IPS-18c (cell line): Measurements from ENCODE around the gene FBXW11.

Experiments
- H3K4me3 ChIP-seq: 2 replicates; pipeline ENCODE4 v1.7.0; 2013; ENCODE audit warnings: low read depth, mild to moderate bottlenecking, low read length, moderate library complexity; ENCODE audit not compliant: insufficient read depth
- H3K9me3 ChIP-seq: one replicate; pipeline ENCODE4 v1.6.1; 2013; ENCODE audit warnings: mild to moderate bottlenecking, low read length, moderate library complexity; ENCODE audit not compliant: control insufficient read depth, insufficient read depth

The FBXW11 gene

GRCh38 chr5:171871711-171872110, 134.7 kb downstream of the FBXW11 start:
- no peaks in the 10 kb centered on the region for H3K9me3 ChIP-seq
- no peak overlapping the region for H3K4me3 ChIP-seq

DNA sequence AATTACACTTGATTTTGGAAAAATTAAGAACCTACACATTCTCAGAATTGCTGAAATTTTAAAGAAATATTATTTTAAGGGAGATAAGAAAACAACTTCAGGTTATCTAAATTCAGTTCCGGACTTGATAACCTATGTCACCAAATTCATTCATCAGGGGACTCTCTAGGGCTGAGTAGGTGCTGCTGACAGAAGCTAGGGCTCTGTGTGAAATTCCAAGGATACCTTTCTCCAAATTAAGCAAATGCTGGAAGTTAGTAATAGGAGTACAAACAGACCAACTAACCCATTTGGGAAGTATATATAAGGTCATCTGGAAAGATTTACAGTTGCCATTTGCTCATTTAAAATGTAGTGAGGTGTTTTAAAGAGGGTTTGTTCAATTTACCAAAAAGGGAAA, 136.5 kb downstream of the FBXW11 start:
- Histone ChIP-seq H3K4me3 (no peak overlapping the region), H3K9me3 (no peaks in the 10 kb centered on the region)

DNA sequence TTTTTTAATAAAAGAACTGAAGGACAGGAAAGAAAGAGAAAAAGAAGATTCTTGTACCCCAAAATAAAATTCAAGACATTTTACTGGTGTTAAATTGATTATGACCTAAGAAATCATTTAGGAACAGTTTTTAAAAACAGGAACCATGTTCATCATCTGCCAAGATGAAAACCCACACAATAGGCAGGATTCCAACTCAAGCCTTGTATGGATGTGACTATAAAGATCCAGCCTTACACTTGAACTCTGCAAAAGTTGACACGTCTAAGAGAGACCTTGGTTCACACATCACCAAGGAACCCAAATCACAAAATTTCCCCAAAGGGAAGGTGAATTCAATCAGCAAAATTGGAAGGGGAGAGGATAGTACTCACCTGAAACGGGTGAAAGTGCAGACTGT, 138.2 kb downstream of the FBXW11 start:
- H3K9me3 ChIP-seq, result no peaks in the 10 kb centered on the region
- H3K4me3 ChIP-seq, result no peak overlapping the region

DNA sequence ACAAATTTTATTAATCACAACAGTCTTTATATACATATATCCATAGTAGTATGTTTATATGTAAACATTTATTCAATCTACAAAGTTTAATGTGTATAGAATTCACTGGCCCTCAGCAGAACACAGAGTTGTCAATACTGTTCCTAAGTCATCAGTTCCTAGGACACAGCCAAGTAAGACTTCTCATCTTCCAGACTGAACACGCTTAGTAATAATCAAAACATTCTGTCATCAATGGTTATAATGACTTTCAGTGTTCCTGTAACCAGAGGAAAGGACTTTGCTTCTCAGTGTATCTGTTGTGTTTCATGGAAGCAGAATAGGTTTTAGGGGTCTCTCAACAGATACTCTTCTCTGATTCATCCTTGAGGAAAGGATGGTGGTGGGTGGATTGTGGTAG, 138.7 kb downstream of the FBXW11 start:
- Histone ChIP-seq H3K9me3 (no peaks in the 10 kb centered on the region), H3K4me3 (no peak overlapping the region)

GRCh38 chr5:171865471-171865870, 141.0 kb downstream of the FBXW11 start:
- Histone ChIP-seq H3K9me3 (no peaks in the 10 kb centered on the region), H3K4me3 (no peak overlapping the region)

GRCh38 chr5:171863935-171864334, 142.5 kb downstream of the FBXW11 start:
- no peak overlapping the region for H3K4me3 ChIP-seq

GRCh38 chr5:171862624-171863023, 143.8 kb downstream of the FBXW11 start:
- Histone ChIP-seq H3K9me3 (no peaks in the 10 kb centered on the region), H3K4me3 (no peak overlapping the region)

More at GRCh38 chr5:171863935-171864334, 142.5 kb downstream of the FBXW11 start:
- no peaks in the 10 kb centered on the region for H3K9me3 ChIP-seq

DNA sequence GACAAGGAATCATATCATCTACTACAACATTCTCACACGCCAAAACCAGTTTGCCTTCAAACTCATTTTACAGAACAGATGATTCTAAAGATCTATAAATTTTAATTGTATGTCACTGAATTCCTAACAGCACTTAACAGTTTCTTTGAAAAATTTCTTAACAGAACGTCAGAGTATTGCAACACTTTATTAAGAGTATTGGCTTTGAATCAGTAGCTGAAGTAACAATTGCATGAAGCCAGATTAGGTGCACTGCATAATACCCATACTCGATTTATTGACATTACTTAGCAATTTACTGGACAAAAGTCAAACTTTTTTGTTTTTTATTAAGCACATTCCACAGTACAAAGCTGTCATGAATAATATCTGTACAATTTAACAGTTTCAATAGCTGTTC, 145.1 kb downstream of the FBXW11 start:
- H3K9me3 ChIP-seq, result no peaks in the 10 kb centered on the region
- H3K4me3 ChIP-seq, result no peak overlapping the region

GRCh38 chr5:171858303-171858702, 148.1 kb downstream of the FBXW11 start:
- no peaks in the 10 kb centered on the region for H3K9me3 ChIP-seq
- no peak overlapping the region for H3K4me3 ChIP-seq

DNA sequence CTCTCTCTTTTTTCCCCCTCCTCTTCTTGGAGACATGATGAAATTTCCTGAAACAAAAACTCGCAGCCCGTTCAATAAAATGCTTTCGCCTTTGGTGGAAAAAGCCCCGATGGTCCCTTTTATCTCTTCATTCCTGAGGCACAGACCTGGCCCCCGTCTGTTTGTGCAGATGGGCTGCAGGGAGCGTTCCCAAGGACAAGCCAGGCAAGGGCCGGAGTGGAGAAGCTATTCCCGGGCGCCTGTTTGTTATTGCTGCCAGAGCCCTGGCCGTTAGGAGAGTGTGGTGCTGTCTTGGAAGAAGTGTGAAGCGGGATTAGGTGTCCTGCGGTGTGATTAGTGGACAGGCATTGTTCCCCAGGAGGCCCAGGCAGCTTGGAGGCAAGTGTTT, 149.0 kb downstream of the FBXW11 start:
- no peak overlapping the region for H3K4me3 ChIP-seq
- no peaks in the 10 kb centered on the region for H3K9me3 ChIP-seq

GRCh38 chr5:171855798-171856763, 150.4 kb downstream of the FBXW11 start:
- H3K9me3 ChIP-seq, result no peaks in the 10 kb centered on the region

GRCh38 chr5:171855265-171855664, 151.2 kb downstream of the FBXW11 start:
- H3K4me3 ChIP-seq, result no peak overlapping the region

More at GRCh38 chr5:171855798-171856763, 150.4 kb downstream of the FBXW11 start:
- H3K4me3 ChIP-seq, result no peak overlapping the region

DNA sequence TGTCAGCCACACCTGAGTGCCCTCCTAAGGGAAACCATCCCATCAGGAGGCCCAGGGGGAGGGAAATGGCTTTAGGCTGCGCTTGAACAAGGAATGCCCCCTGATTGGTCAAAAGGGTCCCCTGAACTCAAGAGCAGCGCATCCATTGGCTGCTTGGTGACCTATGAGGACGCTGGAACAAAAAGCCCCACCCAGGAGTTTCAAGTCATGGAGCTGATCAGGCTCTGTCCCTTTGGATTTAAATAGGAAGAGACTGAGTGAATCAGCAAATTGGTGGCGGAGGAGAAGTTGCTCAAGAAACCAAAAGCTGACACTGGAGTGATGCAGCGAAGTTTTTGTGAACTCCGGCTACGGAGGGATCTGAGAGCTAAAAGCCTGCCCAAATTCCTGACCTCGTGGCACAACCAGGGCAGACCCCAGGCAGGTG, 154.2 kb downstream of the FBXW11 start:
- H3K4me3 ChIP-seq, result no peak overlapping the region
- no peaks in the 10 kb centered on the region for H3K9me3 ChIP-seq

More at GRCh38 chr5:171855265-171855664, 151.2 kb downstream of the FBXW11 start:
- H3K9me3 ChIP-seq, result no peaks in the 10 kb centered on the region

GRCh38 chr5:171851251-171851650, 155.2 kb downstream of the FBXW11 start:
- H3K4me3 ChIP-seq, result no peak overlapping the region

GRCh38 chr5:171850324-171850947, 156.0 kb downstream of the FBXW11 start:
- Histone ChIP-seq H3K4me3 (no peak overlapping the region), H3K9me3 (no peaks in the 10 kb centered on the region)

More at GRCh38 chr5:171851251-171851650, 155.2 kb downstream of the FBXW11 start:
- H3K9me3 ChIP-seq, result no peaks in the 10 kb centered on the region

DNA sequence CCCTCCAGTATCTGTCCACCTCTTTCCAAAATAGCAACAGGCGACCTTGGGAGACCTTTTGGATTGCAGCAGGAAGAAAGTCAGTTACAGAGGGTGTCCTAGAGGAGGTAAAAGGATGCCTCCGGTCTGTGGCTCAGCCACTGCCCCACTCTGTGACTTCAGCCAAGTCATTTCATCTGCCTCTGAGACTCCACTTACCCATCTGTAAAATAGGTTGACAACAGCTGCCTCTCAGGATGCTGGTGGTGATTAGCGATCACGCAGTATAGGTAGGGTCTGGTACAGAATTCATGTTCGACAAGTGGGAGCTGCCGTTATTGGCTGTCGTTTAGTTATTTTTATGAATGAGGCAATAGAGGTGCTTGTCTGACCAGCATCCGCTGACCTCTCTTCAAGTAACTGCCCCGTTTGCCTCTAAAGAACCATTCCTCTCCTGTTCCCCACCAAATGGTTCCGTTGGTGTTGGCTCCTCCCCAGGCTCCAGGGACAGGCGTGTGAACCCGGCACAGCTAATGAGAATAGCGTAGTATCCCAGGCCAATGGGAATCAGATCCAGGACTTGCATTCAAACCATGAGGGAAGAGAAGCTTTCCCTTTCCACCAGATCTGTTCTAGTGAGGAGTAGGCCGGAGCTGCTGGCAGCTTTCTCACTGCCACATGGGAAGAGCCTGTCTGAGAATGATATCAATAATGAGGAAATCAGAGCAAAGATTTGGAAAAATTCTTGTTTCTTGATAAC, 156.7 kb downstream of the FBXW11 start:
- Histone ChIP-seq H3K4me3 (no peak overlapping the region), H3K9me3 (no peaks in the 10 kb centered on the region)

DNA sequence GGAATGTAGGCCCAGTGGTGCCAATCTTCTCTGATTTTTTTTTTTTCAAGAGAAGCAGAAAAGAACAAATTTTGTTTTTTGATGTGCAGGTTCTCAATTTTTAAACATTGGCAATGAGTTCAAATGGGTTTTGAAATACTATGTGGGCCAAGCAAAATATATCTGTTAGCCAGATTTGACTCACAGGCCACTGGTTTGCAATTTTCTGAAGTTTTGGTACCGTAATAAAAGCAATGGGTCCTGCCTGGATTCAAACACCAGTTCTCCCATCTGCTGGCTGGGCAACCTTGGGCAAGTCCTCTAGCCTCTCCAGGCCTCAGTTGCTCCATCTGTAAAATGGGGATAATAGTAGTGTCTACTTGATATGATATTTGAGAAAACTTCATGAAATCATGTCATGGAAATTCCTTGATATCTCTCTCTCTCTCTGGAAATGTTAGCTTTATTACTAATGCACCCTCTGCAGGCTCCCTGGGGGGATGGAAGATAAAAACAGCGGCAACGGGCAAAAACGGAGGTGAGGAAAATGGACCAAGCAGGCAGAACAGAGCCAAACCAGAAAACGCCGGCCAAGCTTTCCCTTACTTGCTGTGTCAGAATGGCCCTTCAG, 157.4 kb downstream of the FBXW11 start:
- no peak overlapping the region for H3K4me3 ChIP-seq

More for the DNA sequence above, 157.4 kb downstream of the FBXW11 start:
- H3K9me3 ChIP-seq, result no peaks in the 10 kb centered on the region
